CD4-positive, alpha-beta T cell treated with Interleukin-6 for 4 hours (primary cell): Measurements from ENCODE around the gene TMC2.
"Not testable (repeated sequence)": the region's sequence is repeated elsewhere in the genome, so short reads cannot be mapped to it uniquely, and the experiment has no call there.

Source experiments
- DNase-seq: peaks from one replicate; pipeline ENCODE4 v3.0.0-alpha.2; 2020; ENCODE audit warnings: mixed read lengths

Gene TMC2

GRCh38 chr20:2524709-2525506 lies 11.5 kb upstream of the TMC2 start:
- peak; percentile 58 for DNase-seq

- not testable (repeated sequence) for DNase-seq
These were observed 10.2 kb upstream of the TMC2 start for GRCh38 chr20:2526218-2526583.

GRCh38 chr20:2527762-2528161 lies 8.6 kb upstream of the TMC2 start:
- DNase-seq, result no peak

GRCh38 chr20:2528671-2529271 lies 7.6 kb upstream of the TMC2 start:
- DNase-seq, result no peak

GRCh38 chr20:2533118-2533517 lies 3.3 kb upstream of the TMC2 start:
- no peak for DNase-seq

- no peak for DNase-seq
These were observed 438 bp upstream of the TMC2 start for GRCh38 chr20:2535711-2536559.

GRCh38 chr20:2537101-2537500 lies 728 bp downstream of the TMC2 start:
- DNase-seq, result no peak

GRCh38 chr20:2538356-2538755 lies 2.0 kb downstream of the TMC2 start:
- DNase-seq, result no peak

GRCh38 chr20:2538931-2539720 lies 2.8 kb downstream of the TMC2 start:
- DNase-seq, result no peak

GRCh38 chr20:2541940-2542339 lies 5.6 kb downstream of the TMC2 start:
- no peak for DNase-seq

GRCh38 chr20:2542361-2542760 lies 6.0 kb downstream of the TMC2 start:
- no peak for DNase-seq

GRCh38 chr20:2544211-2544610 lies 7.8 kb downstream of the TMC2 start:
- DNase-seq, result no peak

- no peak for DNase-seq
These were observed 9.2 kb downstream of the TMC2 start for GRCh38 chr20:2545594-2545993.

- DNase-seq, result no peak
These were observed 21.7 kb downstream of the TMC2 start for GRCh38 chr20:2557873-2558580.

GRCh38 chr20:2558581-2559278 lies 22.4 kb downstream of the TMC2 start:
- DNase-seq, result no peak

- no peak for DNase-seq
These were observed 22.9 kb downstream of the TMC2 start for GRCh38 chr20:2559279-2559626.

GRCh38 chr20:2559651-2560050 lies 23.3 kb downstream of the TMC2 start:
- no peak for DNase-seq

GRCh38 chr20:2563116-2563515 lies 26.7 kb downstream of the TMC2 start:
- no peak for DNase-seq

GRCh38 chr20:2564406-2564805 lies 28.0 kb downstream of the TMC2 start:
- no peak for DNase-seq

- no peak for DNase-seq
These were observed 39.3 kb downstream of the TMC2 start for GRCh38 chr20:2575682-2576081.

GRCh38 chr20:2576317-2576727 lies 39.9 kb downstream of the TMC2 start:
- no peak for DNase-seq
